ENCODE measurements around the gene SYTL2. TPM values are rescaled to one million over a fixed set of nuclear protein-coding genes. Genes with fewer than 3 reads are reported as not detected.

The SYTL2 gene
- total and polyA plus RNA-seq, 9 donors: 50.8 to 99.5 (median 61.2) TPM

DNA sequence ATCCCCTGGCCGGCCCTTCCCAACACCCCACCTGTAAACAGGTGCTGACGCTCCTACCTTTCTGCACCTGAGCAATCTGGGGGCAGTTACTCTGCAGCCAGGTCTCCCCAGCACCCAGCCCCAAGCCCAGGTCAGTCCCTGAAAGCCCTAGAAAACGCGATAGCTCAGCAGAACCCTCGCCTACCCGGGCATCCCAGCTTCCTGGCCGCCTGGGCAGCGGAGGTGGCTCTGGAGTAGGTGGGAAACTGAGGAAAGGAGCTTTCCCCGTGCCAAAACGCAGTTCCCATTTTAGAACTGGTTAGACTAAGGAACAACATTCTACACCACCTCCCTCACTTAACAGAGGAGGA is 445 bp downstream of the SYTL2 start:
- H3K27ac ChIP-seq (ENCODE audit: low read length): no peak overlapping the region
- H3K4me3 ChIP-seq (ENCODE audit: low read length): peak overlapping the region; percentile 56
- H3K27me3 ChIP-seq (ENCODE audit: control insufficient read depth, insufficient read depth, low read length): peaks cover 11% of the 10 kb centered on the region
- H3K9me3 ChIP-seq (replicated peaks; ENCODE audit: control insufficient read depth, low read depth, low read length): no peaks in the 10 kb centered on the region
- no CpG with 5 or more reads among the region's 10 CpGs for WGBS (ENCODE audit: insufficient coverage)
- peaks cover 14% of the 10 kb centered on the region for H3K4me1 ChIP-seq (ENCODE audit: control insufficient read depth, insufficient read depth, low read length)
- no peaks in the 10 kb centered on the region for H3K36me3 ChIP-seq (ENCODE audit: control insufficient read depth, insufficient read depth, low read length)
- DNase-seq: no peak

DNA sequence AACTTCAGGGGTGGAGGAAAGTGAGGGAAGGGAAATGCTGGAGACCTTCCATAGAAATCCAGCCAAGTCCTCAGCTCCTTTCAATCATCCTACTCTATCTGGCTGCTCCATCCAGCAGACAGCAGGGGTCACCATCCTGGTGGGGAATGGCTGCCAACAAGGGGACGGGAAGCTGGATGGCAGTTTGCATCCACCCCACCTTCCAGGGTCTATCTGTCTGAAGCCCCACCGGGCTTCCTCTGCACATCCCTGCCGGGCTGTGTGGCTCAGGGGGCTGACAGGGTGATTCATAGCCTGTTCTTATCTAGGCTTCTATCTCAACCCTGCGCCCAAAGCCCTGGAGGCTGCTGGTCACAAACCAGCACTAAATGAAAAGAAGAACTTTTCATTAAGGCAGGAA is 1.1 kb downstream of the SYTL2 start:
- DNase-seq: no peak
- Histone ChIP-seq H3K9me3 (replicated peaks; ENCODE audit: control insufficient read depth, low read depth, low read length) (no peaks in the 10 kb centered on the region), H3K27me3 (ENCODE audit: control insufficient read depth, insufficient read depth, low read length) (peaks cover 11% of the 10 kb centered on the region), H3K27ac (ENCODE audit: low read length) (no peak overlapping the region), H3K4me3 (ENCODE audit: low read length) (peak overlapping the region; percentile 56), H3K36me3 (ENCODE audit: control insufficient read depth, insufficient read depth, low read length) (no peaks in the 10 kb centered on the region), H3K4me1 (ENCODE audit: control insufficient read depth, insufficient read depth, low read length) (peaks cover 14% of the 10 kb centered on the region)
- no CpG with 5 or more reads among the region's 4 CpGs for WGBS (ENCODE audit: insufficient coverage)

DNA sequence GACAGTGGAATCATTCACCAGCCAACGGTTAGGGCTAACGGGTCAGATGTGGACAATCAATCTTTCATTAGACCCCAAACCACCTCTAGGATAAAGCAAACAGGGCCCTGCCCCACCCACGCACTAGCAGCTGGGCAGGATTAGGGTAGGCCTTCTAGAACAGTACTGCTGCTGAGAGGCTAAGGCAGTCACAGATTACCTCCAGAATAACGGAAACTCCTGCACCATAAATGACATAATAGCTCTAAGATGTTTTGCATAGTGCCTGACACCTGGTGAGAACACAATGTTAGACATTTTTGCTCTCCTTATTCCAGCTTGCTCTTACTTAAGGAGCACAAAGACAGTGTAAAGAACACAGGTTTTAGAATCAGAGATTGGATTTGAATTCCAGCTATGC is 1.8 kb downstream of the SYTL2 start:
- no peak overlapping the region for H3K4me3 ChIP-seq (ENCODE audit: low read length)
- H3K36me3 ChIP-seq (ENCODE audit: control insufficient read depth, insufficient read depth, low read length): no peaks in the 10 kb centered on the region
- H3K27ac ChIP-seq (ENCODE audit: low read length): no peak overlapping the region
- no peak for DNase-seq
- peaks cover 14% of the 10 kb centered on the region for H3K4me1 ChIP-seq (ENCODE audit: control insufficient read depth, insufficient read depth, low read length)
- H3K9me3 ChIP-seq (replicated peaks; ENCODE audit: control insufficient read depth, low read depth, low read length): no peaks in the 10 kb centered on the region
- H3K27me3 ChIP-seq (ENCODE audit: control insufficient read depth, insufficient read depth, low read length): peaks cover 11% of the 10 kb centered on the region
- WGBS (ENCODE audit: insufficient coverage): no CpG with 5 or more reads among the region's 4 CpGs

DNA sequence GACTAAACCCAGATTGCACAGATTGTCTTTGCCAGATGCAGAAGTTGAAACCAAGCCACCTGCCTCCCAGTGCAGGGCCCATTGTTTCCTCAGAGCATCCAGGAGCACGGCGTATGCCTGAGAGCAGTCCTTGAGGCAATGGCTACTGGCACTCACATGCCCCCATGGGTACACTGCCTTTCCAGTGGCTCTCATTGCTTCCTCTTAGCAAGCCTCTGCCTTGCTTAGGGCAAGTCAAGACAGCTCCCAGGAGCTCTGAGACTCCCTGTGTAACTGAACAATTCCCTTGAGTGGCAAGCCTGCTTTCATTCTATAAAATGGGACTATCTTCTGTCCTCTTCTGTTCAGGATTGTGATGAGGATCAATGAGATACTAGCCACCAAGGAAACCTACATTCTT is 4.1 kb downstream of the SYTL2 start:
- no peak for DNase-seq
- Histone ChIP-seq H3K4me3 (ENCODE audit: low read length) (no peak overlapping the region), H3K4me1 (ENCODE audit: control insufficient read depth, insufficient read depth, low read length) (peaks cover 14% of the 10 kb centered on the region), H3K9me3 (replicated peaks; ENCODE audit: control insufficient read depth, low read depth, low read length) (no peaks in the 10 kb centered on the region), H3K27me3 (ENCODE audit: control insufficient read depth, insufficient read depth, low read length) (peaks cover 11% of the 10 kb centered on the region), H3K36me3 (ENCODE audit: control insufficient read depth, insufficient read depth, low read length) (no peaks in the 10 kb centered on the region), H3K27ac (ENCODE audit: low read length) (no peak overlapping the region)
- 65% methylated on average over 2 of the region's 2 CpGs for WGBS (ENCODE audit: insufficient coverage)

DNA sequence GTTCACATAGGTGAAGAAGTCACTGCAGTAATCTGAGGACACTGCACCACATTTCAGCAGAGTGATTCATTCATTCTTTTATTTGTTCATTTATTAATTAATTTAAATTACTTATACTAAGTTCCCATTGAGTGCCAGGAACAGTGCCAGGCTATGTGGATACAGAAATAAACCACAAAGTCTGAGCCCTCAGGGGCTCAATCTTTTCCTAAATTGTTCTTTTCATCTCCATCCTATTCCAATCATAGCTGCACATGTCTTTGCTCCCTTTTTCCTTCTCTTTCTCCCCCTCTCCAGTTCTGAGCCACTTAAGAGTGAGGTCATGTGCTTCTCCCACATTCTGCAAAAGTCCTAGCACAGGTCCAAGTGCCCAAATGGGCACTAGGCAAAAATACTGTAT is 4.9 kb downstream of the SYTL2 start:
- Histone ChIP-seq H3K36me3 (ENCODE audit: control insufficient read depth, insufficient read depth, low read length) (no peaks in the 10 kb centered on the region), H3K9me3 (replicated peaks; ENCODE audit: control insufficient read depth, low read depth, low read length) (no peaks in the 10 kb centered on the region), H3K4me3 (ENCODE audit: low read length) (no peak overlapping the region), H3K4me1 (ENCODE audit: control insufficient read depth, insufficient read depth, low read length) (peaks cover 10% of the 10 kb centered on the region), H3K27me3 (ENCODE audit: control insufficient read depth, insufficient read depth, low read length) (peaks cover 5% of the 10 kb centered on the region), H3K27ac (ENCODE audit: low read length) (no peak overlapping the region)
- DNase-seq: no peak

DNA sequence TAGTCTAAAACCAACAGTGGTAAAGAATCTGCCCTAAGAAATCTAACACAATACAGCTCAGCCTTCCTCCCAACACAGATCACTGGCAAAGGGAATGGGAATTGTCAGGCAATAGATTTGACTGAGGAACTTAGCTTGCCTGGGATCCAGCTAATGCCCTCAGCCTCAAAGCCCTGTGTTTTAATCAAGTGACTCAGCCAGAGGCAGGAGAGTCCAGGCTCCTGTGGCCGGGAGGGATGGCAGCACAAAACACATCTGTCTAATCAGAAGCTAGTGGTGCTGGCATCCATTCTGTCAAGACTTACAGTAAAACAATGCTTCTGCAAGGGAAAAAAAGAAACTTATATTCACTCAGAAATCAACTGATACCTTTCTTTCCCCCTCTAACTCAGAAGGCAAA is 5.6 kb downstream of the SYTL2 start:
- no peaks in the 10 kb centered on the region for H3K36me3 ChIP-seq (ENCODE audit: control insufficient read depth, insufficient read depth, low read length)
- 33% methylated on average over 1 of the region's 1 CpG for WGBS (ENCODE audit: insufficient coverage)

DNA sequence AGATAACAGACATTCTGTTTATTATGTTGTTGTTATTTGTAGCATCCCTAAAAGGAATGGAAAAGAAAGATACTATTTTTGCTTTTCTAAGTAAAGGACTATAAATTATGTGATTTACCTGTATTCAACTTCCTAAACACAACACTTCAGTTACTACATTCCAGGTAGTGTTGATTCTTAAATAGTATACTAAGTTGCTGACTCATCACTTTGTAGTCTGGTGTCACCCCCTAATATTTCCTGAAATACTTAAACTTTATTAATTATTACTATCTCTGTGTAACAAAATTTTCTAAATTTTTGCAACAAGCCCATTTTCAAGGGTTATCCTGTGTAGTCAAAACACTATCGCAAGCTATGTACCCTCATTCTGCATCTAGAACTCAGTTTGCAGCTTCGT is 7.0 kb downstream of the SYTL2 start:
- no peak overlapping the region for H3K4me3 ChIP-seq (ENCODE audit: low read length)
- no peaks in the 10 kb centered on the region for H3K36me3 ChIP-seq (ENCODE audit: control insufficient read depth, insufficient read depth, low read length)
- no peaks in the 10 kb centered on the region for H3K4me1 ChIP-seq (ENCODE audit: control insufficient read depth, insufficient read depth, low read length)
- no peak for DNase-seq
- no peaks in the 10 kb centered on the region for H3K27me3 ChIP-seq (ENCODE audit: control insufficient read depth, insufficient read depth, low read length)
- H3K9me3 ChIP-seq (replicated peaks; ENCODE audit: control insufficient read depth, low read depth, low read length): no peaks in the 10 kb centered on the region
- no CpG with 5 or more reads among the region's 2 CpGs for WGBS (ENCODE audit: insufficient coverage)
- H3K27ac ChIP-seq (ENCODE audit: low read length): no peak overlapping the region

More for the DNA sequence above, 5.6 kb downstream of the SYTL2 start:
- Histone ChIP-seq H3K4me3 (ENCODE audit: low read length) (no peak overlapping the region), H3K27me3 (ENCODE audit: control insufficient read depth, insufficient read depth, low read length) (peaks cover under 1% of the 10 kb centered on the region), H3K9me3 (replicated peaks; ENCODE audit: control insufficient read depth, low read depth, low read length) (no peaks in the 10 kb centered on the region), H3K4me1 (ENCODE audit: control insufficient read depth, insufficient read depth, low read length) (peaks cover 6% of the 10 kb centered on the region), H3K27ac (ENCODE audit: low read length) (no peak overlapping the region)
- DNase-seq: no peak

DNA sequence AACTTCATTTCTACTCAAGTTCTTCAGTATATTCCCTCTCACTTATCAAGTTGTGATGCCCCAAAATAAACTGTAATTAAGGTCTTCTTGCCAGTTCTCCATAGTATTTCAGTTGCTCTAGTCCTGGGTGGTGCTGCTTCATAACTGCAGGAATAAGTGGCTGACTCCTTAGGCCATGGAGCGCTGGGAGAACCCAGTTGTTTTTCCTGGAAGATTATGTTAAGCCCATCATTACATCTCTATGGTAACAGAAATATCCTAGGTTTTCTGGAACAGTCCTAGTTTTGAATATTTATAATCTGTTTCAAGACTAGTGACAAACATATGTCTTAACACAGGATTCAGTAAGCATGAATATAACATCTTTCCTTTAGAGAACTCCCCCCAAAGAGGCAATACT is 7.6 kb downstream of the SYTL2 start:
- no peak for DNase-seq
- WGBS (ENCODE audit: insufficient coverage): no CpG with 5 or more reads among the region's 1 CpG
- Histone ChIP-seq H3K4me3 (ENCODE audit: low read length) (no peak overlapping the region), H3K27ac (ENCODE audit: low read length) (no peak overlapping the region), H3K27me3 (ENCODE audit: control insufficient read depth, insufficient read depth, low read length) (no peaks in the 10 kb centered on the region), H3K36me3 (ENCODE audit: control insufficient read depth, insufficient read depth, low read length) (no peaks in the 10 kb centered on the region), H3K9me3 (replicated peaks; ENCODE audit: control insufficient read depth, low read depth, low read length) (no peaks in the 10 kb centered on the region), H3K4me1 (ENCODE audit: control insufficient read depth, insufficient read depth, low read length) (peaks cover 4% of the 10 kb centered on the region)

DNA sequence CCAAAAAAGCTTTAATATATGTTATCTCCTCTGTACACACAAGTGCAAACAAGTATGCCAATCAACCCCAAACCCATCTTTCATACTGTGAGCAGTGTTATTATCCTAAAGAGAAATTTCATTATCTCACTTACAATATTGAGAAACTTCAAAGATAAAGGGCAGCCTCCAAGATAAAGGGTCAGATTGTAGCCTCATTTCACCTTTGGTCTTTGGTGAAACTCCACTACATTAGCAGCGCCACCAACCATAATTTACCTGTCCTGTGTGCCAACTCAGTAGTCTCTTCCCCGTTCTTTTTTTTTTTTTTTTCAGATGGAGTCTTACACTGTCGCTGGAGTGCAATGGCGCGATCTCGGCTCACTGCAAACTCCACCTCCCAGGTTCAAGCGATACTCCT is 9.4 kb downstream of the SYTL2 start:
- H3K4me1 ChIP-seq (ENCODE audit: control insufficient read depth, insufficient read depth, low read length): peaks cover 4% of the 10 kb centered on the region
- WGBS (ENCODE audit: insufficient coverage): 85% methylated on average over 2 of the region's 7 CpGs
- H3K4me3 ChIP-seq (ENCODE audit: low read length): no peak overlapping the region
- H3K36me3 ChIP-seq (ENCODE audit: control insufficient read depth, insufficient read depth, low read length): no peaks in the 10 kb centered on the region
- no peak for DNase-seq
- no peak overlapping the region for H3K27ac ChIP-seq (ENCODE audit: low read length)
- H3K27me3 ChIP-seq (ENCODE audit: control insufficient read depth, insufficient read depth, low read length): no peaks in the 10 kb centered on the region
- H3K9me3 ChIP-seq (replicated peaks; ENCODE audit: control insufficient read depth, low read depth, low read length): no peaks in the 10 kb centered on the region

DNA sequence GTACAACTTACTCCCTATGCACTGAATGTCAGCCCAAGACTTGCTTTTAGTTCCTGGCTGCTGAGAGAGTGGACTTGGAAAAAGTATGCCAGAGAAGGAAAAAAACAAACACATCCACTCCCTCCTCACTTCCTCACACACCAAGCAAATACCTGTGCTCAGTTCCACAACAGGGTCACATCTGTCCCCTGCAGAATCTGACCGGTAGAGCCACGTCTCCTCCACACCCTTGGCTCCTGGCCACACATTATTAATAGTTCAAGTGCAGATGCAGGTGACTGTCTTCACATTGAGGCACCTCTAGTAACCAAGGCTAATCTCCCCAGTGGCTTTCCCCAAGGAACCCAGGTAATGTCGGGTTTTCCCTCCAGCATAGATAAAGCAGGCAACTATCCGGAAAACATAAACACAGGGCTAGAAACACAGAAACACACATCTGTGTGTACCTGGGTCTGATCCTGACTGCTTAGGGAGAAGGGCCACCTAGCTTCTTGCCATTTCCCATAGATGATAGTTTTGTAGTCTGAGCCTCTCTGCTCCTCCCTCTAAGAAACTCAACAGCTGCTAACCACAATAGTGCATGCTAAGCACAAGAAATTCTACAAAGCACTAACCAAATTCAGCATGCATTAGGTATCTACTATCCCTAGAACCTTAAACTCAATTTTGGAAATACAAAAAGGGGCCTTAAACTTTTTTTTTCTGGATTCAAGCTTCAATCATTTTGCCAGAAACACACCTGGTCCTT is 10.2 kb downstream of the SYTL2 start:
- Histone ChIP-seq H3K9me3 (replicated peaks; ENCODE audit: control insufficient read depth, low read depth, low read length) (no peaks in the 10 kb centered on the region), H3K36me3 (ENCODE audit: control insufficient read depth, insufficient read depth, low read length) (no peaks in the 10 kb centered on the region), H3K4me3 (ENCODE audit: low read length) (no peak overlapping the region), H3K27ac (ENCODE audit: low read length) (no peak overlapping the region), H3K27me3 (ENCODE audit: control insufficient read depth, insufficient read depth, low read length) (no peaks in the 10 kb centered on the region), H3K4me1 (ENCODE audit: control insufficient read depth, insufficient read depth, low read length) (peaks cover 4% of the 10 kb centered on the region)
- 67% methylated on average over 2 of the region's 4 CpGs for WGBS (ENCODE audit: insufficient coverage)
- DNase-seq: no peak

DNA sequence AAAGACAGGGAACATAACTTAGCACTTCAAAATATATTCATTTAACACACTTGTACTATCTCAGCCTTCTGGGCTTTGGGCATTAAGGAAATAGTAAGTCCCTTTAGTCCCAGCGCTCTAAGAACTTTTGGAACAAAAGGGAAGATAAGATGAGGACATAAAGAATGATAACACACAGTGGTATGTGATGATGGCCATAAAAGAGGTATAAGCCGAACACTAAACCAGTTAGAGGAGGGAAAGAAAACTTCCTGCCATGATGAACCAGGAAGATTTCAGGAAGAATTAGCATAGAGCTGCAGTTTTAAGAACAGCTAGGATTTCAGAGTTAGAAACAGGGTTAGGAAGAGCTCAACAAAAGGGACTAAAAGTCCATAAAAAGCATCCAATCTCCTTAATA is 11.8 kb downstream of the SYTL2 start:
- H3K36me3 ChIP-seq (ENCODE audit: control insufficient read depth, insufficient read depth, low read length): no peaks in the 10 kb centered on the region
- H3K27ac ChIP-seq (ENCODE audit: low read length): no peak overlapping the region
- H3K9me3 ChIP-seq (replicated peaks; ENCODE audit: control insufficient read depth, low read depth, low read length): no peaks in the 10 kb centered on the region
- no peaks in the 10 kb centered on the region for H3K27me3 ChIP-seq (ENCODE audit: control insufficient read depth, insufficient read depth, low read length)
- H3K4me1 ChIP-seq (ENCODE audit: control insufficient read depth, insufficient read depth, low read length): peaks cover 4% of the 10 kb centered on the region
- H3K4me3 ChIP-seq (ENCODE audit: low read length): no peak overlapping the region
- WGBS (ENCODE audit: insufficient coverage): no CpG with 5 or more reads among the region's 2 CpGs
- DNase-seq: no peak
